HG03135 (cell line): Measurements from ENCODE around the gene SLC4A1.
A peak's percentile ranks its signal among the peaks of the same experiment; 100 is the strongest.

Experiments used
- ATAC-seq: cut with Tn5 transposase; IDR thresholded peaks from one replicate; pipeline ENCODE4 v1.9.1; 2021; ENCODE audit warnings: mild to moderate bottlenecking, moderate library complexity; ENCODE audit not compliant: unreplicated experiment

SLC4A1 gene

GRCh38 chr17:44284024-44284400 is 16.1 kb upstream of the SLC4A1 start:
- ATAC-seq: no peak

GRCh38 chr17:44283344-44284023 is 15.5 kb upstream of the SLC4A1 start:
- no peak for ATAC-seq

DNA sequence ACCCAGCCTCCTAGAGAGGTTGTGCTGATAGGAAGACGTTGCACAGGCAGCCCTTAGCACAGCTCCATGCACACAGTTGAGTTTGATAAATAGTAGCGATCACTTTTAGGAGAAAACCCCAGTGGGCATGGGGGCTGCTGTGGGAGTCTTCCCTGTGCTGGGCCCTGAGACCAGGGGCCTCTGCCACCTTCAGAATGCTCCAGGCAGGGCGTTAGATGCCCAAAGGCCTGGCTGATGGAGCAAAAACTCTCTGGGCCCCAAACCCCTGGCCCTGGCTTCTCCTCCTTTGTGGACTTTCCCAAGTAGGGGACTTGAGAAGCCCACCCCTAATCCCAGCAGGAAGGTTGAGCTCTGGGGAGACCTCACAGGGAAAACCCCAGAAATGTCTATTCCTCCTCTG is 14.3 kb upstream of the SLC4A1 start:
- ATAC-seq: no peak

GRCh38 chr17:44281570-44281969 is 13.6 kb upstream of the SLC4A1 start:
- ATAC-seq: no peak

DNA sequence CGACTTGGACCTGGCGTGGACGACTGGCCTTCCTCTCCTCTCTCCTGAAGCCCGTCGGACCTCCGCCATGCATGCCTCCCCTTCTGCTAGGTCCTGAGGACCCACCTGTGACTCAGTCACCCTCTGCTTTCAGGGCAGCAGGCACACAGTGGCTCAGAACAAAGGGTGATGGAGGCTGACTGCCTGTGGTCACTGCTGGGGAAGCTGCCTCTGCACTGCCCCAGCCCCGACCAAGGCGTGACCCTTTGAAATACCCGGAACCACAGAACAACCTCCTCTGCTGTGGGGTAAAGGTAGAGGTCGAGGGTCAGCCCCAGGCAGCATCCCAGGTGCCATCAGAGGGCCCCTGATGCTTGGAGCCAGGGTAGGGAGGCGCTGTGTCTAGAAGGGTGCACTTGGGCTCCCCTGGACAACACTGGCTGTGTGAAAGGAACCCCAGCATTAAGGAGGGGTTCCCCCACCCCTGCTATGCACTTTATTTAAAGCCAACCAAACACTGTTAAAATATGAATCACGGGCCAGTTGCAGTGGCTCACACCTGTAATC is 12.5 kb upstream of the SLC4A1 start:
- no peak for ATAC-seq

DNA sequence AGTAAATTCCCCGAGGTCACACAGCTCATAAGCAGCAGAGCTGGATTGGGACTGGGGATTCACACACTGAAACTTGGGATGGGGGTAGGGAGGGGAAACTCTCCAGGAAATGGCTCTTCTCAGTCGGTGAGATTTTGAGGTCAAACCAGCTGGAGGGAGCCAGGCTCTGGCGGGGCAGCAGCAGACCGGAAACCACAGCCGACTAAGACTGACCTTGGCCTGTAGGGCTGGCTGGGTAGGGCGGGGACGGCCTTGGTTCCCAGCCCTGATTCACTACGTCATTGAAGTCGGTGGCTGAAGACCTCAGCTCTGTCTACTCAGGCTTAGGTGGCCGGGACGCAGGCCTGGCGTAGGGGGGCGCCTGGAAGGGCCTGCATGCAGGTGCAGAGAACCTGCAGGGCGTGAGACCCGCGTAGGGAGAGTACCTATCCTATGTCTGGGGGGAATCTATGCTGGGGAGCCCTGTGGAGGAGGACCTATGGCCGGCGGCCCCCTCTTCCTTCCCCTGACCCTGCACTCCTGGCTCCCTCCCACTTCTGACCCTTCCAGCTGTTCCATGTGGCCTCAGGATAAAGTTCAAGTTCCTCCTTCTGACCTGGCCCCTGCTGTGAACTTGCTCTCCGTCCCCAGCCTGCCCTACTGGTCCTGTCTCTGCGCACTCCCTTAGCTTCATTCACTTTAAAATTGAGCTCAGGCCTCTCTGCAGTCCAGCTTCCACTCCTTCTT is 11.9 kb upstream of the SLC4A1 start:
- ATAC-seq: peak; percentile 84

GRCh38 chr17:44279346-44279665 is 11.4 kb upstream of the SLC4A1 start:
- ATAC-seq: no peak

GRCh38 chr17:44277976-44278375 is 10.0 kb upstream of the SLC4A1 start:
- no peak for ATAC-seq

GRCh38 chr17:44273607-44274006 is 5.7 kb upstream of the SLC4A1 start:
- ATAC-seq: no peak

DNA sequence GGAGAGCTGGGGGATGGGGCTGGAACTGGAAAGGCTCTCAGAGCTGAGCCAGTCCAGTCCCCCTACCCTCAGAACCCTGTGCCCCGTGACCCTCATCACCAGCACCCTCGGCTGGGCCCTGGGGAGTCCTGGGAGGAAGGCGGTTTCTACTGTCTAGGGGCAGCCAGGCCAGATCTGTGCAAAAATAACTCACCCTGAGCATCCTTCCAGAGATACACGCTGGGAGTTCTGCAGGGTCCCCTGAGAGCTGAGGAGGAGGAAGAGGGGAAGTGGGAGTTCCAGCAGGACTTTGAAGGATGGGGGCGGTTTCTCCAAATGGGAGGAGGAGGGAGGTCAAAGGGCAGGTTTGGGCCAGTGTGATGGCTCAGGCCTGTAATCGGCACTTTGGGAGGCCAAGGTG is 5.0 kb upstream of the SLC4A1 start:
- no peak for ATAC-seq

DNA sequence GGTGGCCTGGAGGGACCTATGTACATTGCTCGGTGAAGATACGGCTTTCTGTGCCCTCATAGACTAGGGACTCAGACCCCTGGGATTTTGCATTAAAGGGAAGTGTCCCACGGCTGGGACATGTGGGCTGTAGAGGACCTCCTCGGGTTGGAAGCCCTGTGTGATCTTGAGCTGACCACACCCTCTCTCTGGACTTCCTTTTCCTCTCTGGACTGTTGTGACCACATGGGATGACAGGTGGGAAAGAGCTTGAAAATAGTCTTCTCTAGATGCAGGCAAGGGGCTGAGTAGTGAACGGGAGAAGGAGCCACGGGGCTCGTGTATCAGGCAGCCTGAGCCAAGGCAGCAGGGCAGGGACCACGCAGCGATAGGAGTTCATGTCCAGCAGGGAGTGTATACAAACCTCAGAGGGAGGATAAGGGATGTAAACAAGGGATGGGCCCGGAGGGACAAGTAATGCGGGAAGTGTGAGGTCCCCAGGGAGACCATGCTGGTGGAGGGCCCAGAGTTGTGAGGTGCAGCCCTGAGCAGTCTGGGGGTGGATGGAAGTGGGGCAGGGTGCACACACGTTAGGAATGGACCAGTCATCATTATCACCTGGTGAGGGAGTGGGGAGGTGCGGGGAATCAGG is 4.5 kb upstream of the SLC4A1 start:
- ATAC-seq: no peak

GRCh38 chr17:44269535-44270240 is 1.8 kb upstream of the SLC4A1 start:
- ATAC-seq: no peak

DNA sequence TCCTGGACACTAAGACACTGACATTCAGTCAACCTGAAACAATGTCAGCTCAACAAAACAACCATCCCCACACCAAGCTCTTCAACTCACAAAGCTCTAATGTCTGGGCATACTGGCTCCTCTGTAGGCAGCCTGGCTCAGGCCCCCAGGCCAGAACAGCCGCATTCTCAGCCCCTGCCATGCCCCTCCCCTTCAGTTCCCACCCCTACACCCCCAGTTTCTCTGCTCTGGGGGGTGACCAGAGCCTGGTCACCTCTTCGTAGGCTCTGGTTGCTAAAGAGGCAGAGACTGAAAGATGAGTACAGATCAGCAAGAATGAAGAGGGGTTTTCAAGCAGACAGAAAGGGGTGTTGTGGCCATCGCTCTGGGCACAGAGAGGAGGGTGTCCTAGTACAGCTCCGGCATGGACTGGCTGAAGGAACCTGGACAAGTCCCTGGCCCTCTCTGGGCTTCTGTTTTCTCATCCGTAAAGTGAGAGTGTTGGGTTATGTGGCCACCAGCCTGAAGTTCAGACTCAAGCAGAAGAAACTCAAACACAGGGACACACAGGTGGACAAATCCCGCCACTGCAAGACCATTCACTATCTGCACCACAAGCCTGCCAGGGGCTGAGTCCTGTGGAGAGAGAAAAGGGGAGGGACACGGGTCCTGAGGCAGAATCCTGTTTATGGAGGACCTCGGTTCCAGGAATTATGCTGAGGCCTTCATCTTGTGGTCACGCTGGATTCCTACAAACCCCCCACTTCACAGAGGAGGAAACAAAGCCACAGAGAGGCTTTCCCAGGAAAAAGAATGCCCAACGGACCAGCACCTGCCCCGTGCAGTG is 987 bp upstream of the SLC4A1 start:
- ATAC-seq: no peak

- no peak for ATAC-seq
Observed at GRCh38 chr17:44267165-44267455, 825 bp downstream of the SLC4A1 start.

DNA sequence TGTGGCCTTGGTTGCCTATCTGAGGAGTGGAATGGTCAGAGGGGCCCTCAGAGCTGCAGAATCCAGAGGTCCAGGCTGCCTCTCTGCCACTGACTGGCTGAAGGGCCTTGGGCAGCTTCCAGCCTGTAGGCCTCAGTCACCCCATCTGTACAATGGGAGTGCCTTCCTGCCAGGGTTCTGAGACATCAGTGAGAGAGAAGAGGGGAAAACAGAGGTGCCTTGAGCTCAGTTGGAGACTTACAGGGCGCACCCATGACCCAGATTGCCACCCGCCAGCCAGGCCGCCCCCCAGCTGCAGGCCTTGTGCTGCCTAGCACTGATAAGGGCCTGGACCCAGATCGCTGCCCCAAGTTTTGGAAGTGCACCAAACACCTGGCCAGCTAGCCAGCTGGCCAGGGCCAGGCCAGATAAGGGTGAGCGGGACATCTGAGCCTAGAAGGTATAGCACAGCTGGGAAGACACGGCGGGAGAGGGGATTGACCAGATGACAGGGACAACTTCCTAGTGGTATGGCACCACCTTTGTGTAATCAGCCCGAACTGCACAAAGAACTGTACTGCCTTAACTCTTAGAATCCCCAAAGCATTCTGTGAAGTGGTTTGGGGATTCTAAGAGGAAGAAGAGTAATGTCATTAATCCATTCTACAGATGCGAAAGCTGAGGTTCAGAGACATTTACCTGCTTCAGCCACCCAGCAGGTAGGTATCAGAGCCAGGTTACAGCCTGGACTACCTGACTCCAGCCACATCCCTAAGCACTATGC is 1.4 kb downstream of the SLC4A1 start:
- no peak for ATAC-seq

DNA sequence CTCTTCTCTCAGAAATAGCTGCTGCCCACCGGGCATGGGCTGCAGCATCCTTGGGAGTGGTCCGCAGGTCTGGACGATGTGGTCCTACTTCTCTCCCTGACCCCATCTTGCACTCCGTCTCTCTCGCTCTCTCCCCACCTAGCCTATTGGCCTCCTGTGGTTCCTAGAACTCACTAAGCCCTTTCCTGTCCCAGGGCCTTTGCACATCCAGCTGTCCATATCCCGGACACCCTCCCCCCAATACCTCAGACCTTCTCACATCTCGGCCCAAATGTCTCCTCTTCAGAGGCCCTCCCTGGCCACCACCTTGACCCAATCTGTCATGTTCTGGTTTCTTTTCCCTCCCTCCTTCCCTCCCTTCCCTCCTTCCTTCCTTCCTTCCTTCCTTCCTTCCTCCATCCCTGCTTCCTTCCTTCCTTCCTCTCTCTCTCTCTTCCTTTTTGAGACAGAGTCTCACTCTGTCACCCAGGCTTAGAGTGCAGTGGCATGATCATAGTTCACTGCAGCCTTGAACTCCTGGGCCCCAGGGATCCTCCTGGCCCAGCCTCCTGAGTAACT is 4.5 kb downstream of the SLC4A1 start:
- ATAC-seq: no peak

DNA sequence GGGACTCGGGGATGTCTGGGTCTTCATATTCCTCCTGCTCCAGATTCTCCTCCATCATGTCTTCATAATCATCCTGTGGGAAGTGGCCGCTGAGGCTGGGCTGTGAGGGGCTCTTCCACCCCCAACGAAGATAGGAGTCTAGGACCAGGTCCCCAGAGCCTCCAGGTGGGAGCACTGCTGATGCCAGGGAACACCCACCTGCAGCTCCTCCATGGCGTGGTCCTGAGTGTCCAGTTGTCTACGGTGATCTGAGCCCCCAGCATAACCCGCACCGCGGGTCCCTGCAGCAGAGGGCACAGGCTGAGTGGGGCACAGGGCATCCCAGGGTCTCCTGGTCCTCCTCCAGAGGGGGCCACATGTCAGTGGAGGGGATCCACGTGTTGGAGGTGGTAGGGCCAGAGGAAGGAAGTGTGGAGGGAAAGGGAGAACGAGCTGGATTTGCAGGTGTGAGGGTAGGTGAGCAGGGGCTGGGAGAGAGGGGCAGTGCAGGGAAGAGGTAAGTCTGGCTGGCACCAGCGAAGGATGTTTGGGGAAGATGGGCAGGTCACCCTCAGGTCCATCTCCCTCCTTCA is 5.2 kb downstream of the SLC4A1 start:
- no peak for ATAC-seq

- ATAC-seq: no peak
Observed at GRCh38 chr17:44260296-44260695, 7.6 kb downstream of the SLC4A1 start.

- no peak for ATAC-seq
Observed at GRCh38 chr17:44258811-44259351, 9.1 kb downstream of the SLC4A1 start.
